Retinal pigment epithelial cell (primary cell): ENCODE data around the gene DAND5.

Experiments used
- DNase-seq: peaks from one replicate; pipeline ENCODE4 v3.0.0-alpha.2; 2010; ENCODE audit warnings: low read depth
- H3K4me3 ChIP-seq: 2 replicates; pipeline ENCODE4 v1.5.1; 2011; ENCODE audit warnings: mild to moderate bottlenecking, low read length, control low read depth, moderate library complexity
- CTCF ChIP-seq: conservative IDR thresholded peaks from 2 replicates; pipeline ENCODE4 v1.5.1; 2011; ENCODE audit warnings: low read depth, low read length, control low read depth, inconsistent platforms

DAND5 gene

DNA sequence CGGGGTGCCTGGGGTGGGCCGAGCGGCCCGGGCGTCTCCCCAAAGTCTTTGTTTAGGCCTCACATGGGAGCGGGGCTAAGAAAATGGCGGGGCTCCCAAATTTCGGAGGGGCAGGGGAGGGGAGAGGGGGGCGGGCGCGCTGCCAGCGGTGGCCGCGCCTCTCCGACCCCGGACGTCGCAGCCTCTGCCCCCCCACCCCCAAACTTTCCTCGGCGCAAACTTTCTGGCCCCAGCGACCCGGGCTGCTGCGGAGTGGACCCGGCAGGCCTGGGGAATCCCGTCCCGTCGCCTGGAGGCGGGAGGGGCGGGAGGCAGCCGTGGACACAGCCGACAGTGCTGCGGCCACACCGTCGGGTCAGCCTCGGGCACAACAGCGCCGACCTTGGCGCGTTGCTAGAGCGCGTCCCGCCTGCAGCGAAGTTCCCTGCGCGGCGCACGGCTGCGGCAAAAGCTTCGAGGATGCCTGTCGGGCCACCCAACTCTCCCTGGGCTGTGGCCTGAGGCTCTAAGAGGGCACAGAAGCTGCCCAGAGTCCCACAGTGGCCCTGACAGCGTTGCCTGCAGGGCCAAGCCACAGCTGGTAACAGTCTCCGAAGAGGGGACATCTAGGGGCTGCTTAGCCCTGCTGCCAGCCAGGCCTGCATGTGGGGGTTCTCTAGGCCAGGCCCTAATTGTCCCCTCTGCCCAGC, 27.2 kb downstream of the DAND5 start:
- TF ChIP-seq CTCF: no peak
- peak overlapping the region; percentile 71 for H3K4me3 ChIP-seq
- DNase-seq: no peak

- no peak for TF ChIP-seq CTCF
- H3K4me3 ChIP-seq: peak overlapping the region; percentile 71
- no peak for DNase-seq
Observed at GRCh38 chr19:12997179-12997966, 28.0 kb downstream of the DAND5 start.

DNA sequence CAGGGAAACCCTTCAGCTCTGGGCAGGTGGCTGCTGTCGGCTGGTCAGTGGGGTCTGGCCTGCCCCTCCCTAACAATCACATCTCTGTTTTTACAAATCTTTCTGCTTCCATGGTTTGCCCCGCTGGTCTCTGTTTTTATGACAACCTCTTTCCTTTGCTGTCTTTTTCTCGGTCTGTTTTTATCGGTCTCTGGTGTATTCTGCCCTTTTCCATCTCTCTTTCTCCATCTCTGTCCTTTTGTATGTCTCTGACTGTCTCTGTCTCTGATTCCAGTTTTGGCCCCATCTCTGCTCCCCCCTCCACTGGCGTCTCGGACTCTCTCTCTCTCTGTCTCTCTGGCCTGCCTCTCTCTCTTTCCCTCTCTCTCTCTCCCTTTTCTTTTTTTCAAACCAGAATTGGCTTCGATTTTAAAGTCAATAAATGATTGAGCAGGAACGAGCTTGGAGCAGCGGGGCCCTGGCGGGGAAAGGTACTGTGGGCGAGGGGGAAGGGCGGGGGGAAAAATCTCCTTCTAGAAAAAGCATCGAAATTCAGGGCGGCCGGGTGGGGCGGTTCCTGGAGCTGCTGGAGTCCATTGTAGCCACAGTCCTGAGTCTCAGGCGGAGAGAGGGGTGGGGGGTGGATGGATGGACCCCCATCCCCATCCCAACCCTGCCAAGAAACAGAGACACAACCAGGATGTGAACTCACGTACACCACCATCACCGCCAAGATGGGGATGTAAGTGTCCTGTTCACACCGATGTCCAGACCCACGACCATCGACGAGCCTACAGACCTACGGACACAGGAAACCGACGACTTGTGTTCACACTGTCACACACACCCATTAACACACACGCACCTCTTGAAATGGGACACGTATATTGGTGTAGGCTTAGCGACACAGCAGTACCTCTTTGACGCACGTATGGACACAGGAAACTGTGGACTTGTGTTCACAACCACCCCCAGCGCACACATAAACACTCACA, 28.9 kb downstream of the DAND5 start:
- H3K4me3 ChIP-seq: no peak overlapping the region
- no peak for DNase-seq
- TF ChIP-seq CTCF: no peak

- TF ChIP-seq CTCF: no peak
- H3K4me3 ChIP-seq: no peak overlapping the region
- DNase-seq: no peak
Observed at GRCh38 chr19:13001166-13001501, 31.8 kb downstream of the DAND5 start.

- no peak for TF ChIP-seq CTCF
- no peak for DNase-seq
Observed at GRCh38 chr19:13001502-13002165, 32.3 kb downstream of the DAND5 start.

DNA sequence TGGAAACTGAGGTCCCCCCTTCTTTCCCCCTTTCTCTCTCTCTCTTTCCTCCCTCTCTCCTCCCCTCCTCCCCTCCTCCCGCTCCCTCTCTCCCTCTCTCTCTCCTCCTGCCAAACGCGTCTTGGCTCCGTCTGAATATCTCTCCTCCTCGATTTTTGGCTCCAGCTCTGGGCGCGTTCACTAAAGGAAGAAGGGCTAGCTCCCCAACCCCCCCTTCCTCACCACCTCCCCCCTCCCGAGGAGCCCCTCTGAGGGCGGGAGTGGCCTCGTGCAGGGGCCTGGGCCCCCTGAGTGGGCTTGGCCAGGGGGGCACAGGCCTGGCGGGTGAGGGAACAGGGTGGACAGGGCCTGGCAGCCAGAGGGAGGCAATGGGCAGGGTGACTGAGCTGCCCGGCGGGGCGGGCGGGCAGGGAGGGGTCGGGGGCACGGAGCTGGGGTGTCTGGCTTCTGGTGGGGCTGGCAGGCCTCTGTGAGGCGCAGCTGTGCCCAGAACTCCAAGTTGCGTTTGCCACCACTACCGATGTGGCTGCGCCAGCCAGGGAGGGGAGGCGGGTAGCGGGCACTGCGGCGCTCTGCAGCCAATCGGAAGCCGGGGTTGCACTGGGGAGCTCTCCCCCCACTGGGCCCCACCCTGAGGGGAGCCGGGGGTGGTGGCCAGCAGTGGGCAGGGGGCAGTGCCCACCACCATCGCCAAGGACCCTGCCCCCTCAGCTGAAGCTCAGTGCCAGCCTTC, 33.0 kb downstream of the DAND5 start:
- DNase-seq: no peak
- TF ChIP-seq CTCF: no peak
- H3K4me3 ChIP-seq: no peak overlapping the region

More at GRCh38 chr19:13001502-13002165, 32.3 kb downstream of the DAND5 start:
- H3K4me3 ChIP-seq: no peak overlapping the region
